A549 (cell line): Measurements from ENCODE around the gene DVL2.

Experiments
- CHD2 ChIP-seq: fragments of 150-350 bp; IDR thresholded peaks from 2 replicates; pipeline ENCODE4 v1.6.1; 2014; ENCODE audit warnings: low read length; ENCODE audit not compliant: partially characterized antibody
- ESRRA ChIP-seq: fragments of 150-350 bp; IDR thresholded peaks from 2 replicates; pipeline ENCODE4 v1.6.1; 2014; ENCODE audit warnings: mild to moderate bottlenecking, low read length, borderline replicate concordance
- MAFK ChIP-seq: fragments of 450-650 bp; IDR thresholded peaks from 2 replicates; pipeline ENCODE4 v1.6.1; 2014; ENCODE audit not compliant: partially characterized antibody
- PHF8 ChIP-seq: fragments of 200-600 bp; sonication (generic); IDR thresholded peaks from 2 replicates; pipeline ENCODE4 v1.6.1; 2016; ENCODE audit warnings: low read depth, mild to moderate bottlenecking, antibody characterized with exemption, moderate library complexity, borderline replicate concordance
- POLR2A ChIP-seq: IDR thresholded peaks from 2 replicates; pipeline ENCODE4 v1.6.1; 2012; ENCODE audit warnings: mild to moderate bottlenecking, low read length
- TF ChIP-seq, protein P1 (sequence below): fragments of >200 bp; sonication (Bioruptor Twin); formaldehyde crosslinking; IDR thresholded peaks from 3 replicates; pipeline ENCODE4 v1.5.1; 2016

DNA sequence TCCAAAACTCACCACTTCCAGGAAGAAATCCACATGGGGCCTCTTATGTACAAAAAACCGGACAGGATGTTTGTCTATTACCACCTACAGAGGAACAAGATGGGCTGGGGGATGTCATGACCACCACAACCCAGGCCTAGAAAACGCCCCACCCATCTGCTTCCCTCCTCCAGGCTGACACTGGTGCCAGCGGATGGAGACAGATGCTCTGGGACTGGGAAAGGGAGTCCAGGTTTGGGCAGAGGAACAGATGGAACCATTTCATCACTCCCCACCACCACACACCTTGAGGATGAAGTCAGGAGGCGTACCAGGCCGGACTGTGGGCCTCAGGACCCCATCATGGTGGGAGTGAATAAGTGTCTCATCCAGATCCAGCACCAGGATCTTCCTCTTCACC, 12.5 kb upstream of the DVL2 start:
- TF ChIP-seq PHF8 (no peak), POLR2A (no peak), CHD2 (no peak), MAFK (no peak), ESRRA (no peak)
- TF ChIP-seq, protein P1, sequence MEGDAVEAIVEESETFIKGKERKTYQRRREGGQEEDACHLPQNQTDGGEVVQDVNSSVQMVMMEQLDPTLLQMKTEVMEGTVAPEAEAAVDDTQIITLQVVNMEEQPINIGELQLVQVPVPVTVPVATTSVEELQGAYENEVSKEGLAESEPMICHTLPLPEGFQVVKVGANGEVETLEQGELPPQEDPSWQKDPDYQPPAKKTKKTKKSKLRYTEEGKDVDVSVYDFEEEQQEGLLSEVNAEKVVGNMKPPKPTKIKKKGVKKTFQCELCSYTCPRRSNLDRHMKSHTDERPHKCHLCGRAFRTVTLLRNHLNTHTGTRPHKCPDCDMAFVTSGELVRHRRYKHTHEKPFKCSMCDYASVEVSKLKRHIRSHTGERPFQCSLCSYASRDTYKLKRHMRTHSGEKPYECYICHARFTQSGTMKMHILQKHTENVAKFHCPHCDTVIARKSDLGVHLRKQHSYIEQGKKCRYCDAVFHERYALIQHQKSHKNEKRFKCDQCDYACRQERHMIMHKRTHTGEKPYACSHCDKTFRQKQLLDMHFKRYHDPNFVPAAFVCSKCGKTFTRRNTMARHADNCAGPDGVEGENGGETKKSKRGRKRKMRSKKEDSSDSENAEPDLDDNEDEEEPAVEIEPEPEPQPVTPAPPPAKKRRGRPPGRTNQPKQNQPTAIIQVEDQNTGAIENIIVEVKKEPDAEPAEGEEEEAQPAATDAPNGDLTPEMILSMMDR: no peak
